ENCODE data around the gene SHISA9. TPM values are rescaled to one million over a fixed set of nuclear protein-coding genes. Genes with fewer than 3 reads are reported as not detected.
"Not testable (repeated sequence)": the region's sequence is repeated elsewhere in the genome, so short reads cannot be mapped to it uniquely, and the experiment has no call there.

SHISA9 gene
- 0.04 TPM for polyA plus RNA-seq (2013)

GRCh38 chr16:12901597-12902461 lies at the start of gene SHISA9:
SHISA9 (plus strand) TSS chr16:12901598.
- CTCF ChIA-PET, result no interaction called here
- Histone ChIP-seq H3K36me3 (ENCODE audit: control insufficient read depth in 4 of 4, insufficient read depth in 4 of 4, low read length in 3 of 4) (no peaks in the 10 kb centered on the region), H3K9me3 (ENCODE audit: control extremely low read depth in 1 of 5, control insufficient read depth in 4 of 5, insufficient read depth in 2 of 5, low read depth in 1 of 5, low read length in 4 of 5) (no peaks in the 10 kb centered on the region), H3K4me3 (ENCODE audit: control insufficient read depth in 1 of 7, extremely low read depth in 1 of 7, insufficient read depth in 4 of 7, low read depth in 2 of 7, low read length in 6 of 7) (peak within 1 kb of the TSS in 3 of 7 experiments; percentile 2 to 43 (median 24)), H3K27me3 (replicated peaks in 2 of 5; ENCODE audit: control insufficient read depth in 4 of 5, insufficient read depth in 5 of 5, low read length in 4 of 5) (peaks cover 12 to 92% (median 33%) of the 10 kb centered on the region in 5 experiments), H3K27ac (ENCODE audit: insufficient read depth in 1 of 2, low read depth in 1 of 2, low read length in 2 of 2, poor library complexity in 1 of 2, severe bottlenecking in 2 of 2) (no peak within 1 kb of the TSS), H3K4me1 (ENCODE audit: control extremely low read depth in 1 of 4, control insufficient read depth in 4 of 4, insufficient read depth in 4 of 4, low read length in 3 of 4) (peaks cover 0 to 25% (median 14%) of the 10 kb centered on the region in 4 experiments)
- under 1% methylated on average over 84 of the region's 110 CpGs for WGBS (ENCODE audit: insufficient coverage)
- POLR2A ChIA-PET, result no interaction called here
- DNase-seq, result peak in 2 of 3 donors; percentile 27 to 46

GRCh38 chr16:12853972-12854371 lies 47.4 kb upstream of the SHISA9 start:
- CTCF ChIA-PET, result no interaction called here
- Histone ChIP-seq H3K4me1 (ENCODE audit: control extremely low read depth in 1 of 4, control insufficient read depth in 4 of 4, insufficient read depth in 4 of 4, low read length in 3 of 4) (no peaks in the 10 kb centered on the region), H3K27ac (ENCODE audit: insufficient read depth in 1 of 2, low read depth in 1 of 2, low read length in 2 of 2, poor library complexity in 1 of 2, severe bottlenecking in 2 of 2) (no peak overlapping the region), H3K36me3 (ENCODE audit: control insufficient read depth in 4 of 4, insufficient read depth in 4 of 4, low read length in 3 of 4) (no peaks in the 10 kb centered on the region), H3K4me3 (ENCODE audit: control insufficient read depth in 1 of 7, extremely low read depth in 1 of 7, insufficient read depth in 4 of 7, low read depth in 2 of 7, low read length in 6 of 7) (no peak overlapping the region), H3K27me3 (replicated peaks in 2 of 5; ENCODE audit: control insufficient read depth in 4 of 5, insufficient read depth in 5 of 5, low read length in 4 of 5) (no peaks in the 10 kb centered on the region), H3K9me3 (ENCODE audit: control extremely low read depth in 1 of 5, control insufficient read depth in 4 of 5, insufficient read depth in 2 of 5, low read depth in 1 of 5, low read length in 4 of 5) (peaks cover 0 to 11% (median 2%) of the 10 kb centered on the region in 5 experiments)
- POLR2A ChIA-PET, result no interaction called here
- no CpG with 5 or more reads among the region's 3 CpGs for WGBS (ENCODE audit: insufficient coverage)
- no peak for DNase-seq

GRCh38 chr16:12857435-12857834 lies 44.0 kb upstream of the SHISA9 start:
- H3K27ac ChIP-seq (ENCODE audit: insufficient read depth in 1 of 2, low read depth in 1 of 2, low read length in 2 of 2, poor library complexity in 1 of 2, severe bottlenecking in 2 of 2); H3K36me3 ChIP-seq (ENCODE audit: control insufficient read depth in 4 of 4, insufficient read depth in 4 of 4, low read length in 3 of 4); DNase-seq; H3K27me3 ChIP-seq (replicated peaks in 2 of 5; ENCODE audit: control insufficient read depth in 4 of 5, insufficient read depth in 5 of 5, low read length in 4 of 5); CTCF ChIA-PET; H3K4me3 ChIP-seq (ENCODE audit: control insufficient read depth in 1 of 7, extremely low read depth in 1 of 7, insufficient read depth in 4 of 7, low read depth in 2 of 7, low read length in 6 of 7); H3K4me1 ChIP-seq (ENCODE audit: control extremely low read depth in 1 of 4, control insufficient read depth in 4 of 4, insufficient read depth in 4 of 4, low read length in 3 of 4); POLR2A ChIA-PET: not testable (repeated sequence)
- no CpG with 5 or more reads among the region's 2 CpGs for WGBS (ENCODE audit: insufficient coverage)
- peaks cover 0 to 11% (median 2%) of the 10 kb centered on the region in 5 experiments for H3K9me3 ChIP-seq (ENCODE audit: control extremely low read depth in 1 of 5, control insufficient read depth in 4 of 5, insufficient read depth in 2 of 5, low read depth in 1 of 5, low read length in 4 of 5)

- H3K4me3 ChIP-seq (ENCODE audit: control insufficient read depth in 1 of 7, extremely low read depth in 1 of 7, insufficient read depth in 4 of 7, low read depth in 2 of 7, low read length in 6 of 7), result no peak overlapping the region
- no peak overlapping the region for H3K27ac ChIP-seq (ENCODE audit: insufficient read depth in 1 of 2, low read depth in 1 of 2, low read length in 2 of 2, poor library complexity in 1 of 2, severe bottlenecking in 2 of 2)
- no peaks in the 10 kb centered on the region for H3K36me3 ChIP-seq (ENCODE audit: control insufficient read depth in 4 of 4, insufficient read depth in 4 of 4, low read length in 3 of 4)
- DNase-seq, result no peak
- peaks cover 0 to 2% (median 0%) of the 10 kb centered on the region in 5 experiments for H3K9me3 ChIP-seq (ENCODE audit: control extremely low read depth in 1 of 5, control insufficient read depth in 4 of 5, insufficient read depth in 2 of 5, low read depth in 1 of 5, low read length in 4 of 5)
- ChIA-PET CTCF (no interaction called here), POLR2A (no interaction called here)
- 94% methylated on average over 17 of the region's 22 CpGs for WGBS (ENCODE audit: insufficient coverage)
- H3K4me1 ChIP-seq (ENCODE audit: control extremely low read depth in 1 of 4, control insufficient read depth in 4 of 4, insufficient read depth in 4 of 4, low read length in 3 of 4), result no peaks in the 10 kb centered on the region
- no peaks in the 10 kb centered on the region for H3K27me3 ChIP-seq (replicated peaks in 2 of 5; ENCODE audit: control insufficient read depth in 4 of 5, insufficient read depth in 5 of 5, low read length in 4 of 5)
These were observed 39.1 kb upstream of the SHISA9 start for GRCh38 chr16:12862327-12862726.

- WGBS (ENCODE audit: insufficient coverage), result 94% methylated on average over 2 of the region's 5 CpGs
These were observed 38.5 kb upstream of the SHISA9 start for GRCh38 chr16:12862941-12863340.

GRCh38 chr16:12866981-12867551 lies 34.3 kb upstream of the SHISA9 start:
- ChIA-PET POLR2A (no interaction called here), CTCF (no interaction called here)
- H3K9me3 ChIP-seq (ENCODE audit: control extremely low read depth in 1 of 5, control insufficient read depth in 4 of 5, insufficient read depth in 2 of 5, low read depth in 1 of 5, low read length in 4 of 5), result peaks cover 0 to 4% (median 0%) of the 10 kb centered on the region in 5 experiments

More at GRCh38 chr16:12862941-12863340, 38.5 kb upstream of the SHISA9 start:
- CTCF ChIA-PET, result no interaction called here
- H3K9me3 ChIP-seq (ENCODE audit: control extremely low read depth in 1 of 5, control insufficient read depth in 4 of 5, insufficient read depth in 2 of 5, low read depth in 1 of 5, low read length in 4 of 5), result no peaks in the 10 kb centered on the region
- H3K4me1 ChIP-seq (ENCODE audit: control extremely low read depth in 1 of 4, control insufficient read depth in 4 of 4, insufficient read depth in 4 of 4, low read length in 3 of 4), result no peaks in the 10 kb centered on the region
- no peak overlapping the region for H3K27ac ChIP-seq (ENCODE audit: insufficient read depth in 1 of 2, low read depth in 1 of 2, low read length in 2 of 2, poor library complexity in 1 of 2, severe bottlenecking in 2 of 2)
- no peak for DNase-seq
- no peaks in the 10 kb centered on the region for H3K27me3 ChIP-seq (replicated peaks in 2 of 5; ENCODE audit: control insufficient read depth in 4 of 5, insufficient read depth in 5 of 5, low read length in 4 of 5)
- POLR2A ChIA-PET, result no interaction called here
- H3K36me3 ChIP-seq (ENCODE audit: control insufficient read depth in 4 of 4, insufficient read depth in 4 of 4, low read length in 3 of 4), result no peaks in the 10 kb centered on the region
- H3K4me3 ChIP-seq (ENCODE audit: control insufficient read depth in 1 of 7, extremely low read depth in 1 of 7, insufficient read depth in 4 of 7, low read depth in 2 of 7, low read length in 6 of 7), result no peak overlapping the region

GRCh38 chr16:12868169-12868568 lies 33.2 kb upstream of the SHISA9 start:
- Histone ChIP-seq H3K9me3 (ENCODE audit: control extremely low read depth in 1 of 5, control insufficient read depth in 4 of 5, insufficient read depth in 2 of 5, low read depth in 1 of 5, low read length in 4 of 5) (peaks cover 0 to 4% (median 0%) of the 10 kb centered on the region in 5 experiments), H3K4me1 (ENCODE audit: control extremely low read depth in 1 of 4, control insufficient read depth in 4 of 4, insufficient read depth in 4 of 4, low read length in 3 of 4) (peaks cover 0 to 1% (median 0%) of the 10 kb centered on the region in 4 experiments), H3K36me3 (ENCODE audit: control insufficient read depth in 4 of 4, insufficient read depth in 4 of 4, low read length in 3 of 4) (no peaks in the 10 kb centered on the region), H3K27me3 (replicated peaks in 2 of 5; ENCODE audit: control insufficient read depth in 4 of 5, insufficient read depth in 5 of 5, low read length in 4 of 5) (peaks cover 0 to 2% (median 0%) of the 10 kb centered on the region in 5 experiments), H3K4me3 (ENCODE audit: control insufficient read depth in 1 of 7, extremely low read depth in 1 of 7, insufficient read depth in 4 of 7, low read depth in 2 of 7, low read length in 6 of 7) (no peak overlapping the region), H3K27ac (ENCODE audit: insufficient read depth in 1 of 2, low read depth in 1 of 2, low read length in 2 of 2, poor library complexity in 1 of 2, severe bottlenecking in 2 of 2) (no peak overlapping the region)
- no peak for DNase-seq
- ChIA-PET CTCF (no interaction called here), POLR2A (no interaction called here)
- WGBS (ENCODE audit: insufficient coverage), result 97% methylated on average over 3 of the region's 3 CpGs

More at GRCh38 chr16:12866981-12867551, 34.3 kb upstream of the SHISA9 start:
- Histone ChIP-seq H3K4me1 (ENCODE audit: control extremely low read depth in 1 of 4, control insufficient read depth in 4 of 4, insufficient read depth in 4 of 4, low read length in 3 of 4) (peaks cover 0 to 1% (median 0%) of the 10 kb centered on the region in 4 experiments), H3K4me3 (ENCODE audit: control insufficient read depth in 1 of 7, extremely low read depth in 1 of 7, insufficient read depth in 4 of 7, low read depth in 2 of 7, low read length in 6 of 7) (no peak overlapping the region), H3K27me3 (replicated peaks in 2 of 5; ENCODE audit: control insufficient read depth in 4 of 5, insufficient read depth in 5 of 5, low read length in 4 of 5) (peaks cover 0 to 2% (median 0%) of the 10 kb centered on the region in 5 experiments), H3K36me3 (ENCODE audit: control insufficient read depth in 4 of 4, insufficient read depth in 4 of 4, low read length in 3 of 4) (no peaks in the 10 kb centered on the region), H3K27ac (ENCODE audit: insufficient read depth in 1 of 2, low read depth in 1 of 2, low read length in 2 of 2, poor library complexity in 1 of 2, severe bottlenecking in 2 of 2) (no peak overlapping the region)
- no peak for DNase-seq
- 100% methylated on average over 1 of the region's 3 CpGs for WGBS (ENCODE audit: insufficient coverage)

Measured in common myeloid progenitor, CD34-positive (primary cell).